Neural progenitor cell (in vitro differentiated cells): ENCODE data around the gene CEBPZ. TPM values are rescaled to one million over a fixed set of nuclear protein-coding genes. Genes with fewer than 3 reads are reported as not detected.

Source experiments
- DNase-seq: peaks from one replicate; pipeline ENCODE4 v3.0.0-alpha.2; 2016; ENCODE audit warnings: low spot score
- H2AFZ ChIP-seq: fragments of 200-600 bp; sonication (generic); replicated peaks from 2 replicates; pipeline ENCODE4 v1.6.1; 2016; ENCODE audit warnings: antibody characterized with exemption
- H3F3A ChIP-seq: fragments of 200-600 bp; sonication (generic); 2 replicates; pipeline ENCODE4 v1.6.1; 2016; ENCODE audit warnings: antibody characterized with exemption, low read depth
- H3K27ac ChIP-seq: fragments of 200-600 bp; sonication (generic); 2 replicates; pipeline ENCODE4 v1.5.1; 2016; ENCODE audit warnings: mild to moderate bottlenecking
- H3K27me3 ChIP-seq: fragments of 200-600 bp; sonication (generic); 2 replicates; pipeline ENCODE4 v1.6.1; 2016; ENCODE audit warnings: mild to moderate bottlenecking, moderate library complexity
- H3K36me3 ChIP-seq: fragments of 200-600 bp; sonication (generic); 2 replicates; pipeline ENCODE4 v1.5.1; 2016
- H3K4me1 ChIP-seq: fragments of 200-600 bp; sonication (generic); 2 replicates; pipeline ENCODE4 v1.6.1; 2016; ENCODE audit warnings: mixed run types
- H3K4me2 ChIP-seq: fragments of 200-600 bp; sonication (generic); 2 replicates; pipeline ENCODE4 v1.6.1; 2016
- H3K4me3 ChIP-seq: fragments of 200-600 bp; sonication (generic); 2 replicates; pipeline ENCODE4 v1.5.1; 2016
- H3K79me2 ChIP-seq: fragments of 200-600 bp; sonication (generic); 2 replicates; pipeline ENCODE4 v1.6.1; 2016; ENCODE audit warnings: low read depth
- H3K9ac ChIP-seq: fragments of 200-600 bp; sonication (generic); 2 replicates; pipeline ENCODE4 v1.6.1; 2016
- H3K9me3 ChIP-seq: fragments of 200-600 bp; sonication (generic); 2 replicates; pipeline ENCODE4 v1.5.1; 2016; ENCODE audit warnings: low read depth
- H4K20me1 ChIP-seq: fragments of 200-600 bp; sonication (generic); 2 replicates; pipeline ENCODE4 v1.6.1; 2016; ENCODE audit warnings: low read depth
- H3K27ac Mint-ChIP-seq: 3 replicates; pipeline ENCODE4 v1.8.0; 2021; ENCODE audit warnings: mixed read lengths
- H3K27me3 Mint-ChIP-seq: 2 replicates; pipeline ENCODE4 v1.8.0; 2022; ENCODE audit warnings: low read depth, mild to moderate bottlenecking, inconsistent platforms, moderate library complexity, mixed read lengths; ENCODE audit not compliant: insufficient read depth
- H3K36me3 Mint-ChIP-seq: 3 replicates; pipeline ENCODE4 v1.8.0; 2021; ENCODE audit warnings: mixed read lengths
- H3K4me1 Mint-ChIP-seq: 3 replicates; pipeline ENCODE4 v1.8.0; 2021; ENCODE audit warnings: mixed read lengths
- H3K4me3 Mint-ChIP-seq: 3 replicates; pipeline ENCODE4 v1.8.0; 2021; ENCODE audit warnings: mild to moderate bottlenecking, moderate library complexity, mixed read lengths
- H3K9me3 Mint-ChIP-seq: 3 replicates; pipeline ENCODE4 v1.8.0; 2020; ENCODE audit warnings: mixed read lengths
- CTCF ChIP-seq: fragments of 200-600 bp; sonication (generic); IDR thresholded peaks from 2 replicates; pipeline ENCODE4 v1.5.1; 2017; ENCODE audit warnings: antibody characterized with exemption, mild to moderate bottlenecking
- EZH2 ChIP-seq: fragments of 200-600 bp; sonication (generic); IDR thresholded peaks from 2 replicates; pipeline ENCODE4 v1.6.1; 2017; ENCODE audit warnings: antibody characterized with exemption, mild to moderate bottlenecking, moderate library complexity
- EZH2phosphoT487 ChIP-seq: fragments of 200-600 bp; sonication (generic); IDR thresholded peaks from 2 replicates; pipeline ENCODE4 v1.6.1; 2017; ENCODE audit warnings: antibody characterized with exemption
- total RNA-seq: library from RNA; depleted of rRNA; stranded (reverse); fragments of >200 nt; gene quantifications from 2 replicates; pipeline ENCODE4 v1.2.3, GENCODE V29; 2015; ENCODE audit warnings: low replicate concordance

Gene CEBPZ
- total RNA-seq, 1 donor from 2014 or later, result 86.6 TPM

DNA sequence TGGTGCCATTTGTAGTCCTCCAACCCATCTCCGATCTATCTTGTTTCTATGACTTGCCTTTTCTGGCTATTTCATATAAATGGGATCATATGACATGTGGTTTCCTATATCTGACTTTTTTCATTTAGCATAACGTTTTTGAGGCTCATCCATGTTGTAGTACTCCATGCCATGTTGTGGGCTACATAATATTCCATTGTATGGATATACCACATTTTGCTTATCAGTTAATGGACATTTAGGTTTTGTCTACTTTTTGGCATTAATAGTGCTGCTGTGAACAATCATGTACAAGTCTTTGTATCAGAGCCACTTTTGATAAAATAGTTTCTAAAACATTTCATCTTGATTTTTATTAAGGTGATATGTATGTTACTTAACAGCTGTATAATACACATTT, 27.7 kb downstream of the CEBPZ start:
- H4K20me1 ChIP-seq, result no peaks in the 10 kb centered on the region
- Mint-ChIP-seq H3K4me1 (peaks cover 4% of the 10 kb centered on the region), H3K27me3 (no peaks in the 10 kb centered on the region), H3K36me3 (peaks cover 68% of the 10 kb centered on the region), H3K4me3 (no peak overlapping the region), H3K27ac (no peak overlapping the region), H3K9me3 (peaks cover 33% of the 10 kb centered on the region)
- H3K4me1 ChIP-seq, result peaks cover 18% of the 10 kb centered on the region
- no peaks in the 10 kb centered on the region for H3K27me3 ChIP-seq
- TF ChIP-seq EZH2 (no peak), CTCF (no peak), EZH2phosphoT487 (no peak)
- H3K27ac ChIP-seq, result no peak overlapping the region
- no peak overlapping the region for H2AFZ ChIP-seq
- H3K36me3 ChIP-seq, result peaks cover 48% of the 10 kb centered on the region
- H3K4me2 ChIP-seq, result no peak overlapping the region
- DNase-seq, result no peak
- peaks cover 40% of the 10 kb centered on the region for H3K79me2 ChIP-seq
- no peak overlapping the region for H3K9ac ChIP-seq
- H3K4me3 ChIP-seq, result no peak overlapping the region
- H3F3A ChIP-seq, result peaks cover 46% of the 10 kb centered on the region
- peaks cover 10% of the 10 kb centered on the region for H3K9me3 ChIP-seq

DNA sequence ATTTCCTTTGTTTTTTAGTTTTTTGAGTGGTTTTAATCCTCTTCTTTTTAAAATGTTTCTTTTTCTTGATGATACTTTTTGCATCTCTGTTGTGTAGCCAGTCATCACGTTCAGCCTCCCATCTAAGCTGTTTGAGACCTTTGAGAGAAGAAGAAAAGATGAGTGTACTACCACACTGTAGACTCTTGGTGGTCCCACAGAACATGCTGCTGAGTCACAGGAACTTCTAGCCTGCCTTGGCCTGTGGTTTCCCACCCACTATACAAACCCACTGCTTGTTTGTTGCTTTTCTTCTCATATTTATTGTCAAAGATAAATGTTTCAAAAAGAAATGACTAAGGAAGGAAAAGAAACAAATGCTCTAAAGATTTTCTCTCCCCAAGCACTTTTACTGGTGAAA, 29.6 kb downstream of the CEBPZ start:
- TF ChIP-seq EZH2phosphoT487 (no peak), CTCF (no peak), EZH2 (no peak)
- no peak overlapping the region for H3K4me3 Mint-ChIP-seq
- no peak overlapping the region for H3K27ac Mint-ChIP-seq
- H3K27me3 Mint-ChIP-seq, result no peaks in the 10 kb centered on the region
- Histone ChIP-seq H3K27me3 (no peaks in the 10 kb centered on the region), H3K27ac (no peak overlapping the region), H2AFZ (no peak overlapping the region), H3K4me2 (no peak overlapping the region), H3K79me2 (peaks cover 27% of the 10 kb centered on the region), H3K9me3 (peaks cover 5% of the 10 kb centered on the region), H3K4me1 (peaks cover 25% of the 10 kb centered on the region), H4K20me1 (no peaks in the 10 kb centered on the region), H3F3A (peaks cover 34% of the 10 kb centered on the region), H3K36me3 (peaks cover 30% of the 10 kb centered on the region), H3K9ac (no peak overlapping the region), H3K4me3 (no peak overlapping the region)
- peaks cover 49% of the 10 kb centered on the region for H3K36me3 Mint-ChIP-seq
- H3K4me1 Mint-ChIP-seq, result peaks cover 4% of the 10 kb centered on the region
- no peak for DNase-seq
- peaks cover 18% of the 10 kb centered on the region for H3K9me3 Mint-ChIP-seq

DNA sequence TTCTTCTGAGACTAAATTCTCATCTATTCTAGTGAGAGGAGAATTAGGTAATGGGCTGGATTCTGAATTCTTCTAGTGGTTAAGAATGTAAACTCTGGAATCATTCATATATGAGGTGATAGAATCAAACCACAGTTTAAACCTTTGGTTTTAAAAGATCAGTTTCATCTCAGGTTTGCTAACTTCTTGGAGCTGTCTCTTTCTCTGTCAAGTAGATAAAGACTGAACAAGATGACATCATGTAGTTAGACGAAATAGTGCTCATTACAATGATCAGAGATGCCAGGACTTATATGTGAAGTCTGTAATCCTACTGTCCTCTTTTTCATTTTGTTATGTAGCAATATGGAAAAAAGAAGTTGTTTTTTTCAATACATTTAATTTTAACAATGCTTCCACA, 30.2 kb downstream of the CEBPZ start:
- Histone ChIP-seq H3K36me3 (peaks cover 26% of the 10 kb centered on the region), H3K9me3 (peaks cover 5% of the 10 kb centered on the region), H3K4me2 (no peak overlapping the region), H3K27me3 (no peaks in the 10 kb centered on the region), H3F3A (peaks cover 29% of the 10 kb centered on the region), H3K4me3 (no peak overlapping the region), H4K20me1 (no peaks in the 10 kb centered on the region), H3K9ac (no peak overlapping the region), H3K27ac (no peak overlapping the region), H3K4me1 (peaks cover 24% of the 10 kb centered on the region), H3K79me2 (peaks cover 21% of the 10 kb centered on the region), H2AFZ (no peak overlapping the region)
- Mint-ChIP-seq H3K4me3 (no peak overlapping the region), H3K36me3 (peaks cover 43% of the 10 kb centered on the region), H3K9me3 (peaks cover 17% of the 10 kb centered on the region), H3K27me3 (no peaks in the 10 kb centered on the region), H3K4me1 (peaks cover 4% of the 10 kb centered on the region), H3K27ac (no peak overlapping the region)
- no peak for DNase-seq
- TF ChIP-seq EZH2 (no peak), CTCF (no peak)

DNA sequence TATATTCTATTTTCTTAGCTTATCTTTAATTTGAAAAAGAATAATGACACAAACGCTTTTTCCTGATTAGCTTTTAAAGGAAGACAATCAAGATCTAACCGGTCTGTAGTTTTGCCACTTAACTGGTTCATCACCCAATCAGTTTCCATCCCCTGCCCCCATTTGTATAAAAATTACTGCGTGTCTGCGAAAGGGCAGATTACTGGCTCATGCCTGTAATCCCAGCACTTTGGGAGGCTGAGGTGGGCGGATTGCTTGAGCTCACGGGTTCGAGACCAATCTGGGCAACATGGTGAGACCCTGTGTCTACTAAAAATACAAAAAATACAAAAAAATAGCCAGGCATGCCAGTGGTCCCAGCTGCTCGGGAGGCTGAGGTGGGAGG, 32.7 kb downstream of the CEBPZ start:
- Histone ChIP-seq H2AFZ (no peak overlapping the region), H3K79me2 (peaks cover 9% of the 10 kb centered on the region), H3K27me3 (no peaks in the 10 kb centered on the region), H3K9me3 (peaks cover under 1% of the 10 kb centered on the region), H3K4me2 (peak overlapping the region; percentile 12), H3F3A (peaks cover 12% of the 10 kb centered on the region), H3K9ac (no peak overlapping the region), H3K4me1 (peaks cover 9% of the 10 kb centered on the region), H3K27ac (no peak overlapping the region), H3K36me3 (peaks cover 22% of the 10 kb centered on the region), H4K20me1 (no peaks in the 10 kb centered on the region), H3K4me3 (no peak overlapping the region)
- TF ChIP-seq CTCF (no peak), EZH2phosphoT487 (no peak), EZH2 (no peak)
- Mint-ChIP-seq H3K4me1 (no peaks in the 10 kb centered on the region), H3K4me3 (no peak overlapping the region), H3K27me3 (no peaks in the 10 kb centered on the region), H3K36me3 (peaks cover 19% of the 10 kb centered on the region), H3K9me3 (peaks cover 3% of the 10 kb centered on the region), H3K27ac (no peak overlapping the region)
- DNase-seq, result no peak
